NCI-H2029 treated with DMSO at 0.1 percent for 48 hours (cell line): Measurements from ENCODE around the gene CPNE8.
"Not testable (repeated sequence)": the region's sequence is repeated elsewhere in the genome, so short reads cannot be mapped to it uniquely, and the experiment has no call there.

ENCODE experiments used
- DNase-seq: peaks from one replicate; lab custom pipeline; 2025; lab: John Stamatoyannopoulos, UW

Gene CPNE8

GRCh38 chr12:38825006-38825405 lies 80.4 kb downstream of the CPNE8 start:
- no peak for DNase-seq

GRCh38 chr12:38823738-38824137 lies 81.7 kb downstream of the CPNE8 start:
- no peak for DNase-seq

- DNase-seq: no peak
These were observed 82.1 kb downstream of the CPNE8 start for GRCh38 chr12:38823314-38823713.

- DNase-seq: no peak
These were observed 87.4 kb downstream of the CPNE8 start for GRCh38 chr12:38817942-38818341.

- DNase-seq: no peak
These were observed 91.5 kb downstream of the CPNE8 start for GRCh38 chr12:38813923-38814322.

- no peak for DNase-seq
These were observed 93.5 kb downstream of the CPNE8 start for GRCh38 chr12:38811814-38812356.

- DNase-seq: no peak
These were observed 95.6 kb downstream of the CPNE8 start for GRCh38 chr12:38809832-38810231.

GRCh38 chr12:38788106-38788505 lies 117.3 kb downstream of the CPNE8 start:
- DNase-seq: no peak

- no peak for DNase-seq
These were observed 120.0 kb downstream of the CPNE8 start for GRCh38 chr12:38785381-38785780.

- DNase-seq: no peak
These were observed 122.1 kb downstream of the CPNE8 start for GRCh38 chr12:38783304-38783703.

GRCh38 chr12:38782359-38782758 lies 123.0 kb downstream of the CPNE8 start:
- no peak for DNase-seq

GRCh38 chr12:38776647-38777046 lies 128.7 kb downstream of the CPNE8 start:
- DNase-seq: no peak

- DNase-seq: no peak
These were observed 129.9 kb downstream of the CPNE8 start for GRCh38 chr12:38775457-38775856.

- no peak for DNase-seq
These were observed 133.0 kb downstream of the CPNE8 start for GRCh38 chr12:38772437-38772836.

GRCh38 chr12:38771871-38772270 lies 133.5 kb downstream of the CPNE8 start:
- no peak for DNase-seq

- no peak for DNase-seq
These were observed 143.6 kb downstream of the CPNE8 start for GRCh38 chr12:38761636-38762342.

- DNase-seq: no peak
These were observed 144.3 kb downstream of the CPNE8 start for GRCh38 chr12:38761111-38761510.

GRCh38 chr12:38759621-38760020 lies 145.8 kb downstream of the CPNE8 start:
- DNase-seq: no peak

- no peak for DNase-seq
These were observed 158.6 kb downstream of the CPNE8 start for GRCh38 chr12:38746744-38747143.

GRCh38 chr12:38745601-38746000 lies 159.8 kb downstream of the CPNE8 start:
- DNase-seq: no peak

- no peak for DNase-seq
These were observed 161.3 kb downstream of the CPNE8 start for GRCh38 chr12:38744041-38744440.

- not testable (repeated sequence) for DNase-seq
These were observed 162.9 kb downstream of the CPNE8 start for GRCh38 chr12:38742496-38742895.

- no peak for DNase-seq
These were observed 168.6 kb downstream of the CPNE8 start for GRCh38 chr12:38736821-38737220.

GRCh38 chr12:38732761-38733160 lies 172.6 kb downstream of the CPNE8 start:
- no peak for DNase-seq
